ENCODE data around the gene COMMD8. TPM values are rescaled to one million over a fixed set of nuclear protein-coding genes. Genes with fewer than 3 reads are reported as not detected.

The COMMD8 gene
- total RNA-seq, 4 donors from 2014 or later, result 13.3 to 50.6 (median 26.0) TPM

GRCh38 chr4:47484168-47484567, 20.7 kb upstream of the COMMD8 start:
- Histone ChIP-seq H3K9me3 (no peaks in the 10 kb centered on the region), H3K27ac (peak overlapping the region; percentile 88 to 95 (median 91)), H3K27me3 (no peaks in the 10 kb centered on the region), H3K4me3 (peak overlapping the region in 2 of 4 donors; percentile 74 to 76), H3K36me3 (no peaks in the 10 kb centered on the region), H3K4me1 (peaks cover 10 to 62% (median 14%) of the 10 kb centered on the region in 3 donors)
- intact Hi-C loops (cut with DNase I), result no loop called here
- TF ChIP-seq POLR2A (IDR thresholded peaks at IDR 0.05), result no peak
- TF ChIP-seq CTCF (IDR thresholded peaks at IDR 0.05), result no peak
- 30 to 31% methylated on average over 2 to 3 of the region's 3 CpGs for WGBS, 2 donors
- DNase-seq, result no peak

GRCh38 chr4:47483745-47484144, 20.2 kb upstream of the COMMD8 start:
- 37 to 62% methylated on average over 3 of the region's 3 CpGs for WGBS, 2 donors
- Histone ChIP-seq H3K4me3 (peak overlapping the region in 1 of 4 donors; percentile 0), H3K36me3 (no peaks in the 10 kb centered on the region), H3K9me3 (no peaks in the 10 kb centered on the region), H3K4me1 (peaks cover 10 to 64% (median 14%) of the 10 kb centered on the region in 3 donors), H3K27ac (peak overlapping the region; percentile 88 to 95 (median 91)), H3K27me3 (no peaks in the 10 kb centered on the region)
- intact Hi-C loops (cut with DNase I), result no loop called here
- no peak for DNase-seq
- no peak for TF ChIP-seq CTCF (IDR thresholded peaks at IDR 0.05)
- no peak for TF ChIP-seq POLR2A (IDR thresholded peaks at IDR 0.05)

GRCh38 chr4:47482326-47482725, 18.8 kb upstream of the COMMD8 start:
- H3K27ac ChIP-seq, result peak overlapping the region; percentile 15 to 95 (median 71)
- DNase-seq, result no peak

GRCh38 chr4:47478804-47479203, 15.3 kb upstream of the COMMD8 start:
- intact Hi-C loops (cut with DNase I), result no loop called here
- peaks cover 5 to 30% (median 7%) of the 10 kb centered on the region in 3 donors for H3K4me1 ChIP-seq
- no peaks in the 10 kb centered on the region for H3K27me3 ChIP-seq
- WGBS, 2 donors, result 65 to 71% methylated on average over 4 of the region's 4 CpGs
- no peak overlapping the region for H3K27ac ChIP-seq
- H3K4me3 ChIP-seq, result no peak overlapping the region
- H3K9me3 ChIP-seq, result no peaks in the 10 kb centered on the region
- no peaks in the 10 kb centered on the region for H3K36me3 ChIP-seq
- no peak for TF ChIP-seq POLR2A (IDR thresholded peaks at IDR 0.05)
- TF ChIP-seq CTCF (IDR thresholded peaks at IDR 0.05), result no peak
- no peak for DNase-seq

More at GRCh38 chr4:47482326-47482725, 18.8 kb upstream of the COMMD8 start:
- Histone ChIP-seq H3K36me3 (no peaks in the 10 kb centered on the region), H3K4me3 (no peak overlapping the region), H3K4me1 (peaks cover 7 to 56% (median 14%) of the 10 kb centered on the region in 3 donors), H3K27me3 (no peaks in the 10 kb centered on the region), H3K9me3 (no peaks in the 10 kb centered on the region)
- no peak for TF ChIP-seq POLR2A (IDR thresholded peaks at IDR 0.05)
- TF ChIP-seq CTCF (IDR thresholded peaks at IDR 0.05), result no peak
- intact Hi-C loops (cut with DNase I), result no loop called here
- WGBS, 2 donors, result 34 to 37% methylated on average over 4 of the region's 4 CpGs

GRCh38 chr4:47475411-47475810, 11.9 kb upstream of the COMMD8 start:
- TF ChIP-seq CTCF (IDR thresholded peaks at IDR 0.05) (no peak), POLR2A (IDR thresholded peaks at IDR 0.05) (no peak)
- H3K4me1 ChIP-seq, result peaks cover 0 to 25% (median 0%) of the 10 kb centered on the region in 3 donors
- WGBS, 2 donors, result 62 to 89% methylated on average over 1 of the region's 1 CpG

More at GRCh38 chr4:47475411-47475810, 11.9 kb upstream of the COMMD8 start:
- H3K9me3 ChIP-seq, result no peaks in the 10 kb centered on the region
- H3K27ac ChIP-seq, result no peak overlapping the region
- H3K36me3 ChIP-seq, result no peaks in the 10 kb centered on the region
- DNase-seq, result no peak
- intact Hi-C loops (cut with DNase I), result no loop called here
- H3K4me3 ChIP-seq, result no peak overlapping the region
- H3K27me3 ChIP-seq, result no peaks in the 10 kb centered on the region

Measured in esophagus squamous epithelium (tissue), 5 donors.